OCI-LY1 (cell line): ENCODE measurements around the gene TTLL9.

Source experiments
- CTCF ChIP-seq: fragments of 200-600 bp; sonication (generic), shearing (Covaris generic); IDR thresholded peaks from 2 replicates; pipeline ENCODE4 v1.5.1; 2017; ENCODE audit warnings: mild to moderate bottlenecking, antibody characterized with exemption, low read length, moderate library complexity, mixed read lengths
- EZH2 ChIP-seq: fragments of 200-600 bp; sonication (generic), shearing (Covaris generic); IDR thresholded peaks from 2 replicates; pipeline ENCODE4 v1.8.0; 2017; ENCODE audit warnings: borderline replicate concordance, mixed run types, mild to moderate bottlenecking, antibody characterized with exemption, low read length, moderate library complexity, mixed read lengths

DNA sequence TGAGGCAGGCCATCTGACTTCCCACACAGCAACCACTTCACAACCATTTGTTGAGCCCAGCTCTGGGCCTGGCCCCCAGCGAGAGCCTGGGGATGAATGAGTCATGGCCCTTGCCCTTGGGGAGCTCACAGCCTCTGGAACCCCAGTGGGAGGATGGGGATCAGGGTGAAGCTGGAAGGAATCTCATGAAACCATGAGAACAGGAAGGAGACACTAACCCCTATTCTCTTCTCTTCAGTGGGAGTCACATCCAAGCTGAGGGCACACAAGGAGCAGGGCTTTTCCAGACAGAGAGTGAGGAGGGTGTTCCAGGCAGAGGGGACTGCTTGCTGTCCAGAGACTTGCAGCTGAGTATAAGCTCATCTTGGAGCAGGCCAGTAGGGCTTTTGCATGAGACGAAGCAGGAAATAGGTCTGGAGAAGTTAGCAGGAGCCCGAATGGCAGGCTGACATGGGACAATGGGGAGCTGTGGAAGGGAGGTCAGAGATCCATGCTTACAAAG, 32.5 kb upstream of the TTLL9 start:
- TF ChIP-seq CTCF (no peak), EZH2 (no peak)
